Activated T-helper 17 cell treated with anti-CD3 and anti-CD28 coated beads, Interleukin-2, amount 50 U/mL, for 72 hours (primary cell): ENCODE results near the gene DIPK1A. TPM values are rescaled to one million over a fixed set of nuclear protein-coding genes. Genes with fewer than 3 reads are reported as not detected.
"Not testable (repeated sequence)": the region's sequence is repeated elsewhere in the genome, so short reads cannot be mapped to it uniquely, and the experiment has no call there.

Experiments used
- ATAC-seq: fragments of 150-1000 bp; cut with Tn5 transposase; replicated peaks from 2 replicates; pipeline ENCODE4 v1.10.0; 2021; ENCODE audit warnings: mild to moderate bottlenecking, moderate library complexity
- H3K27ac Mint-ChIP-seq: one replicate; pipeline ENCODE4 v1.8.0; 2022; ENCODE audit warnings: mixed read lengths
- H3K27me3 Mint-ChIP-seq: one replicate; pipeline ENCODE4 v1.8.0; 2022; ENCODE audit warnings: mixed read lengths
- H3K36me3 Mint-ChIP-seq: one replicate; pipeline ENCODE4 v1.8.0; 2022; ENCODE audit warnings: low read depth, mild to moderate bottlenecking, mixed read lengths
- H3K4me1 Mint-ChIP-seq: one replicate; pipeline ENCODE4 v1.8.0; 2022; ENCODE audit warnings: mixed read lengths
- H3K4me3 Mint-ChIP-seq: one replicate; pipeline ENCODE4 v1.8.0; 2022; ENCODE audit warnings: mild to moderate bottlenecking, mixed read lengths
- H3K9me3 Mint-ChIP-seq: one replicate; pipeline ENCODE4 v1.8.0; 2022; ENCODE audit warnings: mixed read lengths
- total RNA-seq, 2 donors: library from RNA; stranded (reverse); gene quantifications; one replicate each; pipeline ENCODE4 v1.2.3, GENCODE V29; 2022

The DIPK1A gene
- total RNA-seq, 2 donors from 2014 or later: 6.5 to 8.6 TPM

DNA sequence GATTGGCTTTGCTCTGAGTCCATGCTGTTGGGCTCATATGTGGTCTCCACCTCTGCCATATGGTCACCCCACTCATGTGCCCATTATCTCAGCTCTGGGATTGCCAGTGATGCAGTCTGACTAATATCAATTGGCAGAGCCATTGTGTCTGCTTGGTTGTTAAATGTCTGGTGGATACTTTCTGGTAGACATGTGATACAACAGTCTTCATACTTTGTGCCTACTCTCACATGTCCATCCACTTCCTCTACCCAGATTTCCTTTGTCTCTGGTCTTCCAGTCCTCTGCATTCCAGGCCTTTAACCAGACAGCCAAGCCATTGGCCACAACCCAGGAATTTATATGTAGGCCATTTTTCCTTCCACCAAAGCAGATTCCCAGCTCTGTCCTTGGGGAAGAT lies 30.8 kb upstream of the DIPK1A start:
- ATAC-seq: no peak
- H3K27ac Mint-ChIP-seq: peak overlapping the region; percentile 58
- H3K27me3 Mint-ChIP-seq: no peaks in the 10 kb centered on the region
- H3K36me3 Mint-ChIP-seq: no peaks in the 10 kb centered on the region
- H3K4me3 Mint-ChIP-seq: peak overlapping the region; percentile 16
- H3K4me1 Mint-ChIP-seq: peaks cover 26% of the 10 kb centered on the region
- no peaks in the 10 kb centered on the region for H3K9me3 Mint-ChIP-seq

GRCh38 chr1:92990828-92991227 lies 29.6 kb upstream of the DIPK1A start:
- H3K4me3 Mint-ChIP-seq: peak overlapping the region; percentile 68

DNA sequence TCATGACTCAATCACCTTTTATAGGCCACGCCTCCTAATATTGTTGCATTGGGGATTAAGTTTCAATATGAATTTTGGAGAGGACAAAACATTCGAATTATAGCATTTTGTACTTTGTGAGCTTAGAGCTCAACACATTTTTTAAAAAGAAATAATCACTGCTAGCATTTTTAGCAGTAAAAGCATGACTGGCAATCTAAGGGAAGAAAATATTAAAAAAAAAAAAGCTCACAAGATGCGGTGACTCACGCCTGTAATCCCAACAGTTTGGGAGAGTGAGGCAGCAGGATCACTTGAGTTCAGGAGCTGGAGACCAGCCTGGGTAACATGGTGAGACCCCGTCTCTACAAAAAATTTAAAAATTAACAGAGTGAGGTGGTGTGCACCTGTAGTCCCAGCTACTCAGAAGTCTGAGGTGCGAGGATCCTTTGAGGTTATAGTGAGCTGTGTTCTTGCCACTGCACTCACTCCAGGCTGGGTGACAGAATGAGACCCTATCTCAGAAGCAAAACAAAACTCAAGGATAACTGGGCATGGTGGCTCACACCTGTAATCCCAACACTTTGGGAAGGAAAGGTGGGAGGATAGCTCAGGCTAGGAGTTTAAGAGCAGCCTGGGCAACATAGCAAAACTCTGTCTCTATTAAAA lies 28.8 kb upstream of the DIPK1A start:
- Mint-ChIP-seq H3K4me3 (peak overlapping the region; percentile 68), H3K36me3 (no peaks in the 10 kb centered on the region)
- no peak for ATAC-seq

More at GRCh38 chr1:92990828-92991227, 29.6 kb upstream of the DIPK1A start:
- Mint-ChIP-seq H3K4me1 (peaks cover 26% of the 10 kb centered on the region), H3K9me3 (no peaks in the 10 kb centered on the region), H3K36me3 (no peaks in the 10 kb centered on the region), H3K27me3 (no peaks in the 10 kb centered on the region), H3K27ac (peak overlapping the region; percentile 85)
- ATAC-seq: peak; percentile 49

GRCh38 chr1:92989253-92989652 lies 28.0 kb upstream of the DIPK1A start:
- H3K4me1 Mint-ChIP-seq: peaks cover 26% of the 10 kb centered on the region
- ATAC-seq: peak; percentile 85
- no peaks in the 10 kb centered on the region for H3K36me3 Mint-ChIP-seq
- peak overlapping the region; percentile 24 for H3K27ac Mint-ChIP-seq
- no peaks in the 10 kb centered on the region for H3K9me3 Mint-ChIP-seq
- H3K4me3 Mint-ChIP-seq: peak overlapping the region; percentile 68
- no peaks in the 10 kb centered on the region for H3K27me3 Mint-ChIP-seq

More for the DNA sequence above, 28.8 kb upstream of the DIPK1A start:
- H3K4me1 Mint-ChIP-seq: peaks cover 26% of the 10 kb centered on the region
- H3K27me3 Mint-ChIP-seq: no peaks in the 10 kb centered on the region
- H3K27ac Mint-ChIP-seq: peak overlapping the region; percentile 24
- no peaks in the 10 kb centered on the region for H3K9me3 Mint-ChIP-seq

GRCh38 chr1:92987462-92987861 lies 26.2 kb upstream of the DIPK1A start:
- H3K9me3 Mint-ChIP-seq: peaks cover 3% of the 10 kb centered on the region
- peaks cover 26% of the 10 kb centered on the region for H3K4me1 Mint-ChIP-seq
- H3K36me3 Mint-ChIP-seq: no peaks in the 10 kb centered on the region
- H3K27me3 Mint-ChIP-seq: no peaks in the 10 kb centered on the region
- no peak for ATAC-seq
- H3K27ac Mint-ChIP-seq: no peak overlapping the region
- H3K4me3 Mint-ChIP-seq: no peak overlapping the region

GRCh38 chr1:92985101-92985500 lies 23.8 kb upstream of the DIPK1A start:
- peaks cover 3% of the 10 kb centered on the region for H3K9me3 Mint-ChIP-seq
- no peak overlapping the region for H3K27ac Mint-ChIP-seq
- peaks cover 19% of the 10 kb centered on the region for H3K4me1 Mint-ChIP-seq
- no peaks in the 10 kb centered on the region for H3K27me3 Mint-ChIP-seq
- no peak overlapping the region for H3K4me3 Mint-ChIP-seq
- H3K36me3 Mint-ChIP-seq: no peaks in the 10 kb centered on the region
- no peak for ATAC-seq

GRCh38 chr1:92980732-92981647 lies 19.7 kb upstream of the DIPK1A start:
- Mint-ChIP-seq H3K4me1 (peaks cover 16% of the 10 kb centered on the region), H3K4me3 (peak overlapping the region; percentile 77), H3K27ac (peak overlapping the region; percentile 89), H3K27me3 (no peaks in the 10 kb centered on the region), H3K36me3 (no peaks in the 10 kb centered on the region), H3K9me3 (peaks cover 3% of the 10 kb centered on the region)
- ATAC-seq: peak; percentile 74

GRCh38 chr1:92975551-92976232 lies 14.4 kb upstream of the DIPK1A start:
- Mint-ChIP-seq H3K27me3 (no peaks in the 10 kb centered on the region), H3K4me3 (peak overlapping the region; percentile 77)

DNA sequence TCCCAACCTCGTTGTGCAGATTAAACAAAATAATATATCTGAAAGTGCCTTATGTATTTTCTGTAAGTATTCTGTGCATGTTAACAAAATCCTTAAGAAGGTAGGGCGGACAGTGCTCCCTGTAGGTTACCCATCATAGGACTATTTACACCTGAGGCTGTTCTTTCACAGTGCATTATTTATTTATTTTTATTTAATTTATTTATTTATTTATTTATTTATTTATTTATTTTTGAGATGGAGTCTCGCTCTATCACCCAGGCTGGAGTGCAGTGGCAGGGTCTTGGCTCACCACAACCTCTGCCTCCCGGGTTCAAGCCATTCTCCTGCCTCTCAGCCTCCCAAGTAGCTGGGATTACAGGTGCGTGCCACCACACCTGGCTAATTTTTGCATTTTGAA lies 12.8 kb upstream of the DIPK1A start:
- peaks cover 41% of the 10 kb centered on the region for H3K4me1 Mint-ChIP-seq
- H3K4me3 Mint-ChIP-seq: peak overlapping the region; percentile 77
- not testable (repeated sequence) for ATAC-seq, H3K27me3 Mint-ChIP-seq, H3K9me3 Mint-ChIP-seq, H3K36me3 Mint-ChIP-seq
- H3K27ac Mint-ChIP-seq: peak overlapping the region; percentile 80

More at GRCh38 chr1:92975551-92976232, 14.4 kb upstream of the DIPK1A start:
- H3K4me1 Mint-ChIP-seq: peaks cover 43% of the 10 kb centered on the region
- ATAC-seq: peak; percentile 62
- H3K36me3 Mint-ChIP-seq: no peaks in the 10 kb centered on the region
- H3K9me3 Mint-ChIP-seq: no peaks in the 10 kb centered on the region
- H3K27ac Mint-ChIP-seq: peak overlapping the region; percentile 75

DNA sequence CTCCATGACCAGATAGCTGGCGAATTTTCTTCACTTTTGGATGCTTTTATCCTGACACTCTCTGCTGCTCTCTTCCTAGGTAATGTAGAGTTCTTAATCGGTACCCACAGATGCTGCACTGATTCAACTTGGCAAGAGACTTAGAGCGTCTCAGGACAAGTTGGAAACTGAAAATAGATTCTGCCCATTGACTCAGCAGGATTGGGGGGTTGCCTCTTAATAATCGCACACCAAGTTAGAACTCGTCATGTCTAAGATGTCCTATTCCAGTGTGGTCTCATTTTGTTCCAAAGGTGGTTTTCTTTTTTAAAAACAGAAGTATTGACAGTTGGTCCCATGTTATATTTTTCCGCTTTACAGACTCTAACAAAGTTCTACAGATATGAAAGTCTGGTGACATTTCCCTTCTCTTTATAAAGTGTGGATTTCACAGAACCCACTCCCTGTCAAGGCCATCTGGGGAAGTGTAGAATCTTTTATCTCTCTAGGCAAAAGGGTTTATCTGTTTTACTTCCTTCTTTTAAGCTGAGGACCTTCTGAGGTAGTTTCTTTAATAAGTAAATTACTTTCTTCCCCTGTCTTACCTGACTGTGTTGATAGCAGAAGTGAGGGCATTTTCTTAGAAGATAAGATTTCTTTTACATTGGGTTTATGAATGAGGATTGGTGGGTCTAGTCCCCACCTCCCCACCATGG lies 12.1 kb upstream of the DIPK1A start:
- H3K4me3 Mint-ChIP-seq: peak overlapping the region; percentile 77
- peak; percentile 62 for ATAC-seq
- no peaks in the 10 kb centered on the region for H3K9me3 Mint-ChIP-seq
- H3K36me3 Mint-ChIP-seq: no peaks in the 10 kb centered on the region
- H3K27me3 Mint-ChIP-seq: no peaks in the 10 kb centered on the region
- H3K4me1 Mint-ChIP-seq: peaks cover 44% of the 10 kb centered on the region
- peak overlapping the region; percentile 80 for H3K27ac Mint-ChIP-seq

- ATAC-seq: no peak
- Mint-ChIP-seq H3K36me3 (no peaks in the 10 kb centered on the region), H3K4me1 (peaks cover 42% of the 10 kb centered on the region), H3K27me3 (no peaks in the 10 kb centered on the region), H3K27ac (peak overlapping the region; percentile 80), H3K4me3 (peak overlapping the region; percentile 77), H3K9me3 (no peaks in the 10 kb centered on the region)
Measured at GRCh38 chr1:92972409-92973129, 11.3 kb upstream of the DIPK1A start.

- H3K4me1 Mint-ChIP-seq: peaks cover 38% of the 10 kb centered on the region
- not testable (repeated sequence) for ATAC-seq, H3K36me3 Mint-ChIP-seq
Measured at GRCh38 chr1:92971932-92972331, 10.7 kb upstream of the DIPK1A start.

GRCh38 chr1:92970990-92971689 lies 9.9 kb upstream of the DIPK1A start:
- H3K27me3 Mint-ChIP-seq: no peaks in the 10 kb centered on the region
- ATAC-seq: no peak
- H3K36me3 Mint-ChIP-seq: no peaks in the 10 kb centered on the region
- H3K9me3 Mint-ChIP-seq: no peaks in the 10 kb centered on the region
- H3K4me1 Mint-ChIP-seq: peaks cover 38% of the 10 kb centered on the region
- H3K27ac Mint-ChIP-seq: no peak overlapping the region
- no peak overlapping the region for H3K4me3 Mint-ChIP-seq

More at GRCh38 chr1:92971932-92972331, 10.7 kb upstream of the DIPK1A start:
- peak overlapping the region; percentile 77 for H3K4me3 Mint-ChIP-seq
- not testable (repeated sequence) for H3K9me3 Mint-ChIP-seq, H3K27me3 Mint-ChIP-seq, H3K27ac Mint-ChIP-seq
